ENCODE data around the gene KLF7.

KLF7 gene

DNA sequence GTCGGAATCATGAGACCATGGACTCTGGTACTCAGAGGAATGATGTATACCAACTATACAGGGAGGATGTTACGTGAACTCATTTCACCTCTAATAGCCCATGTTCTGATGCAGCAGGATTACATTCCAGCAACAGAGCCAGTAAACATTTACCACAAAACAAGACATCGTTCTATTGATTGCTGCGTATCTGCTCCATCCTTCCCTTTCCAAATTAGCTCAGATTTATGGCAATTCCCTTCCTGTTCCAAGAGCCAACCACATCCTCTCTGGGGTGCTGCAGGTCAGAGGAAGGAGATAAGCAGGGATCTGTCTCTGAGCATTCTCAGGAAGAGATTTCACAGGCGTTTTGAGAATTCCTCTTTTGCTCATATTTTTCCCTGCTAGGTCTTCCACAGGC, 98.3 kb downstream of the KLF7 start:
- no peaks in the 10 kb centered on the region for H3K27me3 ChIP-seq (replicated peaks; ENCODE audit: insufficient read depth, low read length)
- H3K4me3 ChIP-seq (ENCODE audit: low read length), result no peak overlapping the region
- no peak for DNase-seq
- no peaks in the 10 kb centered on the region for H3K9me3 ChIP-seq (replicated peaks; ENCODE audit: insufficient read depth, low read length)
- H2AFZ ChIP-seq (ENCODE audit: low read length), result no peak overlapping the region
- H3K79me2 ChIP-seq (ENCODE audit: low read length), result no peaks in the 10 kb centered on the region
- H4K20me1 ChIP-seq (ENCODE audit: insufficient read depth, low read length), result no peaks in the 10 kb centered on the region
- H3K4me1 ChIP-seq (ENCODE audit: low read length), result no peaks in the 10 kb centered on the region
- no peak overlapping the region for H3K9ac ChIP-seq (ENCODE audit: low read length)
- no peak overlapping the region for H3K4me2 ChIP-seq (ENCODE audit: low read depth, low read length)
- TF ChIP-seq, protein P1, sequence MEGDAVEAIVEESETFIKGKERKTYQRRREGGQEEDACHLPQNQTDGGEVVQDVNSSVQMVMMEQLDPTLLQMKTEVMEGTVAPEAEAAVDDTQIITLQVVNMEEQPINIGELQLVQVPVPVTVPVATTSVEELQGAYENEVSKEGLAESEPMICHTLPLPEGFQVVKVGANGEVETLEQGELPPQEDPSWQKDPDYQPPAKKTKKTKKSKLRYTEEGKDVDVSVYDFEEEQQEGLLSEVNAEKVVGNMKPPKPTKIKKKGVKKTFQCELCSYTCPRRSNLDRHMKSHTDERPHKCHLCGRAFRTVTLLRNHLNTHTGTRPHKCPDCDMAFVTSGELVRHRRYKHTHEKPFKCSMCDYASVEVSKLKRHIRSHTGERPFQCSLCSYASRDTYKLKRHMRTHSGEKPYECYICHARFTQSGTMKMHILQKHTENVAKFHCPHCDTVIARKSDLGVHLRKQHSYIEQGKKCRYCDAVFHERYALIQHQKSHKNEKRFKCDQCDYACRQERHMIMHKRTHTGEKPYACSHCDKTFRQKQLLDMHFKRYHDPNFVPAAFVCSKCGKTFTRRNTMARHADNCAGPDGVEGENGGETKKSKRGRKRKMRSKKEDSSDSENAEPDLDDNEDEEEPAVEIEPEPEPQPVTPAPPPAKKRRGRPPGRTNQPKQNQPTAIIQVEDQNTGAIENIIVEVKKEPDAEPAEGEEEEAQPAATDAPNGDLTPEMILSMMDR (IDR thresholded peaks at IDR 0.05; ENCODE audit: low read length), result no peak
- TF ChIP-seq EZH2phosphoT487 (IDR thresholded peaks at IDR 0.05; ENCODE audit: low read length) (no peak), EZH2 (optimal IDR thresholded peaks at IDR 0.05; ENCODE audit: low read depth, low read length) (no peak)
- no peaks in the 10 kb centered on the region for H3K9me2 ChIP-seq (replicated peaks; ENCODE audit: insufficient read depth, low read length)
- H3K36me3 ChIP-seq (replicated peaks; ENCODE audit: insufficient read depth, low read length), result no peaks in the 10 kb centered on the region
- H3K27ac ChIP-seq (ENCODE audit: low read length), result no peak overlapping the region
- no peaks in the 10 kb centered on the region for H3F3A ChIP-seq (ENCODE audit: insufficient read depth, low read length)

DNA sequence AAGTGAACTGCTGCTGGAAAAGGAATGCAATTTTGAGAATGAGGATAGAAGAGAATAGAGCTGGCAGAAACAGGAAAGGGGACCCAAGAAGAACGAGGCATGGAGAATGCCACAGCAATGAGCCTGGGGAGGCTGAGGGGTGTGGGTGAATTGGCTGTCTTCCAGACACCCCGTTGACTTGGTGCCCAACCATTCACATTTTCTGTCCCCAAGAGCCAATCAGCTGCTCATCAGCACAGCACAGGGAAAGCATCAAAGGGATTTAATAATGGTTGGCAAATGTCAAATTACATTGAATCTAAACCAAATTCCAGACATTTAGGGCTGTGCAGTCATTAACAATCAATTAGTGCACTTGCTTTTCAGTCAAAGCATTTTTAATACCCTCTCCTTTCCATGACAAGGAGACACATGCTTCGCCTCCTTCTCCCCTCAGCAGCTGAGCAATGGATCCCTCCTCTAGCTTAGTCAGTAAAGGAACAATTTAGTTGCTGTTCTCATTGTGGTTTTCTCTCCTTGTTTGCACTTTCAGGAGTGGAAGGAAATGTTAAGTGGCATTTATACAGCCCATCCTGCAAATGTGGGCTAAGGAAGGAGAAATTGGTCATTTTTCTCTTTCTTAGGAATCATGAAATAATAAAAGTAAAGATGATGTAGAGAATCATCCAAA, 98.8 kb downstream of the KLF7 start:
- Histone ChIP-seq H3K9ac (ENCODE audit: low read length) (no peak overlapping the region), H3K4me1 (ENCODE audit: low read length) (no peaks in the 10 kb centered on the region), H3K4me2 (ENCODE audit: low read depth, low read length) (no peak overlapping the region), H2AFZ (ENCODE audit: low read length) (no peak overlapping the region), H3K9me3 (replicated peaks; ENCODE audit: insufficient read depth, low read length) (no peaks in the 10 kb centered on the region), H3F3A (ENCODE audit: insufficient read depth, low read length) (no peaks in the 10 kb centered on the region), H3K27me3 (replicated peaks; ENCODE audit: insufficient read depth, low read length) (no peaks in the 10 kb centered on the region), H3K9me2 (replicated peaks; ENCODE audit: insufficient read depth, low read length) (no peaks in the 10 kb centered on the region), H4K20me1 (ENCODE audit: insufficient read depth, low read length) (no peaks in the 10 kb centered on the region), H3K79me2 (ENCODE audit: low read length) (no peaks in the 10 kb centered on the region), H3K36me3 (replicated peaks; ENCODE audit: insufficient read depth, low read length) (no peaks in the 10 kb centered on the region), H3K27ac (ENCODE audit: low read length) (no peak overlapping the region), H3K4me3 (ENCODE audit: low read length) (no peak overlapping the region)
- no peak for DNase-seq
- TF ChIP-seq EZH2 (optimal IDR thresholded peaks at IDR 0.05; ENCODE audit: low read depth, low read length) (no peak), EZH2phosphoT487 (IDR thresholded peaks at IDR 0.05; ENCODE audit: low read length) (no peak)
- TF ChIP-seq, protein P1 (IDR thresholded peaks at IDR 0.05; ENCODE audit: low read length), result no peak

DNA sequence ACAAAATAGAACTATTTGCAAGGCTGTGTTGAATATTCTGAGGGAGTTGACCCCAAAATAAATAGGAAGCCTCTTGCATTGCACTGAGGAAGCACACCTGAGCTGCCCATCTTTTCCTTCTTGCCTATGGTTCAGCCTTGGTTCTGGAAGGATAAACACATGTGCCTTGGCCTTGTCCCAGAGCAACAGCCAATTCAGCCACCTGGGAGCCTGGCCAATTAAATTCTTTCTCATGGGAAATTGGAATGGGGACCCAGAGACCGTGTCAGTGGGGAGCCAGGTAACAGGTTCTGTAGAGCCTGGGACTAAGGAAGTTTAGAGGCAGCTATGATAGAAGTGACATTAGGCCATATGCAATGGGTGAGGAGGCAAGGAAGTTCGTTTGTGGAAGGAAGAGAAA, 99.6 kb downstream of the KLF7 start:
- H3K27ac ChIP-seq (ENCODE audit: low read length), result no peak overlapping the region
- no peak for DNase-seq
- H3K9me3 ChIP-seq (replicated peaks; ENCODE audit: insufficient read depth, low read length), result no peaks in the 10 kb centered on the region
- no peaks in the 10 kb centered on the region for H3K36me3 ChIP-seq (replicated peaks; ENCODE audit: insufficient read depth, low read length)
- no peak overlapping the region for H3K9ac ChIP-seq (ENCODE audit: low read length)
- no peaks in the 10 kb centered on the region for H3F3A ChIP-seq (ENCODE audit: insufficient read depth, low read length)
- no peak overlapping the region for H2AFZ ChIP-seq (ENCODE audit: low read length)
- no peak overlapping the region for H3K4me3 ChIP-seq (ENCODE audit: low read length)
- no peaks in the 10 kb centered on the region for H3K4me1 ChIP-seq (ENCODE audit: low read length)
- no peak overlapping the region for H3K4me2 ChIP-seq (ENCODE audit: low read depth, low read length)
- no peaks in the 10 kb centered on the region for H3K79me2 ChIP-seq (ENCODE audit: low read length)
- TF ChIP-seq, protein P1 (IDR thresholded peaks at IDR 0.05; ENCODE audit: low read length), result no peak
- TF ChIP-seq EZH2phosphoT487 (IDR thresholded peaks at IDR 0.05; ENCODE audit: low read length) (no peak), EZH2 (optimal IDR thresholded peaks at IDR 0.05; ENCODE audit: low read depth, low read length) (no peak)
- no peaks in the 10 kb centered on the region for H3K27me3 ChIP-seq (replicated peaks; ENCODE audit: insufficient read depth, low read length)
- H3K9me2 ChIP-seq (replicated peaks; ENCODE audit: insufficient read depth, low read length), result no peaks in the 10 kb centered on the region
- no peaks in the 10 kb centered on the region for H4K20me1 ChIP-seq (ENCODE audit: insufficient read depth, low read length)

Data from MM.1S (cell line).